H1 (cell line): Measurements from ENCODE around the gene KLF16. TPM values are rescaled to one million over a fixed set of nuclear protein-coding genes. Genes with fewer than 3 reads are reported as not detected.
"Not testable (repeated sequence)": the region's sequence is repeated elsewhere in the genome, so short reads cannot be mapped to it uniquely, and the experiment has no call there.

ENCODE experiments used
- CTCF ChIA-PET: fragments of 300-600 bp; sonication (Branson Sonifier 250); formaldehyde crosslinking; loops from one replicate; lab custom pipeline; 2021; ENCODE audit not compliant: partially characterized antibody; lab: Charles Lee
- POLR2A ChIA-PET: fragments of 300-600 bp; sonication (Branson Sonifier 250); formaldehyde crosslinking; loops from one replicate; lab custom pipeline; 2021; ENCODE audit warnings: inconsistent platforms; ENCODE audit not compliant: partially characterized antibody; lab: Charles Lee
- DNase-seq, 2 experiments: peaks; one replicate each; pipeline versions ENCODE4 v3.0.0 to v3.0.0-alpha.2; 2010 to 2022; ENCODE audit warnings: low spot score in 2 of 2, low read depth in 1 of 2, mixed read lengths in 1 of 2
- FAIRE-seq: peaks from 2 replicates; lab custom pipeline; 2011; peaks lifted over from hg19 to GRCh38; lab: Jason Lieb, UNC
- H2AFZ ChIP-seq: 2 replicates; pipeline ENCODE4 v1.8.1; 2012; ENCODE audit warnings: low read length, inconsistent platforms
- H2AK5ac ChIP-seq: 2 replicates; pipeline ENCODE4 v1.6.1; 2013; ENCODE audit warnings: low read depth, low read length
- H2BK120ac ChIP-seq: replicated peaks from 2 replicates; pipeline ENCODE3; 2013; ENCODE audit warnings: low read depth, low read length, inconsistent platforms
- H2BK12ac ChIP-seq: 2 replicates; pipeline ENCODE4 v1.6.1; 2013; ENCODE audit warnings: low read depth, low read length
- H2BK15ac ChIP-seq: 2 replicates; pipeline ENCODE4 v1.6.1; 2013; ENCODE audit warnings: low read length
- H2BK20ac ChIP-seq: 2 replicates; pipeline ENCODE4 v1.6.1; 2013; ENCODE audit warnings: low read length
- H2BK5ac ChIP-seq: 2 replicates; pipeline ENCODE4 v1.6.1; 2013; ENCODE audit warnings: low read depth, low read length
- H3K14ac ChIP-seq: 2 replicates; pipeline ENCODE4 v1.6.1; 2013; ENCODE audit warnings: inconsistent platforms; ENCODE audit not compliant: insufficient read length
- H3K18ac ChIP-seq: 2 replicates; pipeline ENCODE4 v1.6.1; 2013; ENCODE audit warnings: low read length; ENCODE audit errors: extremely low read depth
- H3K23ac ChIP-seq: 2 replicates; pipeline ENCODE4 v1.6.1; 2013; ENCODE audit warnings: inconsistent platforms; ENCODE audit not compliant: insufficient read length
- H3K23me2 ChIP-seq: 2 replicates; pipeline ENCODE4 v1.6.1; 2013; ENCODE audit warnings: low read depth, low read length
- H3K27ac ChIP-seq: 2 replicates; pipeline ENCODE4 v1.6.1; 2011; ENCODE audit warnings: low read depth, low read length, inconsistent platforms
- H3K27me3 ChIP-seq, 4 experiments: replicated peaks in 1 of 4; 1 replicate in 1 of 4; 2 replicates in 3 of 4; pipeline versions ENCODE4 v1.6.1 to v1.8.1; 2011 to 2013; ENCODE audit warnings: low read length in 3 of 4, mild to moderate bottlenecking in 3 of 4, inconsistent platforms in 2 of 4, mixed read lengths in 2 of 4, moderate library complexity in 1 of 4; ENCODE audit not compliant: control insufficient read depth in 3 of 4, insufficient read depth in 3 of 4; ENCODE audit errors: extremely low read depth in 1 of 4
- H3K36me3 ChIP-seq, 4 experiments: 2 replicates each; pipeline versions ENCODE4 v1.6.1 to v1.8.1; 2011 to 2013; ENCODE audit warnings: mild to moderate bottlenecking in 4 of 4, low read length in 3 of 4, moderate library complexity in 2 of 4, control low read depth in 1 of 4, inconsistent platforms in 1 of 4; ENCODE audit not compliant: insufficient read depth in 4 of 4, control insufficient read depth in 2 of 4
- H3K4ac ChIP-seq: replicated peaks from 2 replicates; pipeline ENCODE3; 2013; ENCODE audit warnings: low read length, low read depth, mixed read lengths, inconsistent platforms; ENCODE audit not compliant: insufficient read length
- H3K4me1 ChIP-seq, 4 experiments: replicated peaks in 1 of 4; 1 replicate in 1 of 4; 2 replicates in 3 of 4; pipeline versions ENCODE4 v1.6.1 to v1.8.1; 2011 to 2013; ENCODE audit warnings: low read length in 3 of 4, inconsistent platforms in 2 of 4, mixed read lengths in 1 of 4; ENCODE audit not compliant: insufficient read depth in 4 of 4, control insufficient read depth in 3 of 4
- H3K4me2 ChIP-seq, 2 experiments: 2 replicates each; pipeline versions ENCODE4 v1.6.1 to v1.8.1; 2011 to 2013; ENCODE audit warnings: low read depth in 2 of 2, low read length in 2 of 2, control low read depth in 1 of 2, inconsistent platforms in 1 of 2, mild to moderate bottlenecking in 1 of 2; ENCODE audit not compliant: insufficient read depth in 1 of 2
- H3K4me3 ChIP-seq, 4 experiments: fragments of 200-600, 300-600 bp in 1 of 4; sonication (generic), shearing (Covaris generic), sonication (Bioruptor Twin) in 1 of 4; 2 replicates each; pipeline versions ENCODE4 v1.5.1 to v1.8.1; 2011 to 2016; ENCODE audit warnings: low read length in 4 of 4, low read depth in 3 of 4, control low read depth in 2 of 4, inconsistent platforms in 2 of 4, mild to moderate bottlenecking in 2 of 4, mixed read lengths in 1 of 4, moderate library complexity in 1 of 4; ENCODE audit not compliant: insufficient read depth in 2 of 4; ENCODE audit errors: extremely low read depth in 1 of 4
- H3K56ac ChIP-seq: replicated peaks from 2 replicates; pipeline ENCODE3; 2013; ENCODE audit warnings: low read depth, mild to moderate bottlenecking, mixed read lengths, low read length, inconsistent platforms; ENCODE audit not compliant: insufficient read length
- H3K79me1 ChIP-seq: 2 replicates; pipeline ENCODE4 v1.6.1; 2013; ENCODE audit warnings: low read depth, low read length, control low read depth
- H3K79me2 ChIP-seq, 2 experiments: 2 replicates each; pipeline versions ENCODE4 v1.6.1 to v1.8.1; 2012 to 2013; ENCODE audit warnings: low read length in 2 of 2, mild to moderate bottlenecking in 2 of 2, inconsistent platforms in 1 of 2; ENCODE audit not compliant: insufficient read depth in 2 of 2, control insufficient read depth in 1 of 2
- H3K9ac ChIP-seq, 4 experiments: replicated peaks in 1 of 4; 1 replicate in 1 of 4; 2 replicates in 3 of 4; pipeline versions ENCODE4 v1.6.1 to v1.8.1; 2011 to 2013; ENCODE audit warnings: low read depth in 3 of 4, low read length in 3 of 4, control low read depth in 2 of 4, mild to moderate bottlenecking in 2 of 4, moderate library complexity in 2 of 4, inconsistent platforms in 1 of 4; ENCODE audit errors: extremely low read depth in 1 of 4
- H3K9me3 ChIP-seq, 2 experiments: 2 replicates each; pipeline versions ENCODE4 v1.6.1 to v1.8.1; 2012 to 2013; ENCODE audit warnings: mild to moderate bottlenecking in 2 of 2, moderate library complexity in 2 of 2, control low read depth in 1 of 2, inconsistent platforms in 1 of 2, low read depth in 1 of 2, low read length in 1 of 2, mixed read lengths in 1 of 2; ENCODE audit not compliant: insufficient read depth in 2 of 2
- H4K20me1 ChIP-seq, 2 experiments: replicated peaks in 1 of 2; 2 replicates each; pipeline versions ENCODE3 to v1.8.1; 2011 to 2013; ENCODE audit warnings: inconsistent platforms in 2 of 2, low read length in 2 of 2, mild to moderate bottlenecking in 1 of 2; ENCODE audit not compliant: insufficient read depth in 2 of 2, control insufficient read depth in 1 of 2
- H4K5ac ChIP-seq: 2 replicates; pipeline ENCODE4 v1.6.1; 2013; ENCODE audit warnings: low read length, low read depth, mixed read lengths, inconsistent platforms; ENCODE audit not compliant: insufficient read length
- H4K8ac ChIP-seq: 2 replicates; pipeline ENCODE4 v1.8.0; 2013; ENCODE audit warnings: mild to moderate bottlenecking, moderate library complexity, low read length, inconsistent platforms; ENCODE audit not compliant: insufficient read depth; ENCODE audit errors: extremely low read depth
- H4K91ac ChIP-seq: replicated peaks from 2 replicates; pipeline ENCODE3; 2013; ENCODE audit warnings: low read length, mixed read lengths, inconsistent platforms; ENCODE audit not compliant: insufficient read length
- WGBS, 2 experiments: shearing (Covaris generic) in 1 of 2; methylation state at CpG; one replicate each; pipeline versions ENCODE4 v1.1.6 to v1.1.7; 2013 to 2015; ENCODE audit warnings: low lambda C conversion rate in 2 of 2, mixed read lengths in 2 of 2, inconsistent platforms in 1 of 2, low coverage in 1 of 2, missing lambda C conversion rate in 1 of 2; ENCODE audit not compliant: insufficient replicate concordance in 2 of 2, insufficient coverage in 1 of 2, insufficient read length in 1 of 2; ENCODE audit errors: extremely low coverage in 1 of 2, missing lambda C conversion rate in 1 of 2; 5-methylcytosine and 5-hydroxymethylcytosine counted together
- polyA plus RNA-seq, 7 experiments: library from polyadenylated mRNA; depleted of rRNA in 3 of 7; stranded (reverse) in 5 of 7; unstranded in 2 of 7; fragments of >200 nt in 5 of 7; fragments of 200-250 nt in 2 of 7; gene quantifications; 1 replicate in 5 of 7; 2 replicates in 1 of 7; 4 replicates in 1 of 7; pipeline versions ENCODE4 v1.2.1 to v1.2.3, GENCODE V29; 2011 to 2013; ENCODE audit warnings: missing spikeins in 2 of 7, mixed read lengths in 2 of 7
- total RNA-seq: library from RNA; stranded (reverse); fragmentation: NEBNext Ultra II Directional; extraction: Animal tissue kit (Norgen Biotek cat#: 25700); gene quantifications from 2 replicates; pipeline ENCODE4 v1.2.1, GENCODE V29; 2021

KLF16 gene
- total and polyA plus RNA-seq, 2 of the 8 experiments (the other 6 are each of a cell fraction or from before 2014, with no cell fraction given): 14.3 to 45.9 TPM

- Histone ChIP-seq H4K20me1 (peaks cover 13 to 23% of the 10 kb centered on the region in 2 experiments), H3K79me2 (peaks cover 7 to 29% of the 10 kb centered on the region in 2 experiments; a peak in 3 of 4 replicates), H3K4me1 (peaks cover 3 to 14% (median 9%) of the 10 kb centered on the region in 4 experiments; a peak in 6 of 7 replicates), H3K79me1 (peaks cover 23% of the 10 kb centered on the region)
- not testable (repeated sequence) for H2AK5ac ChIP-seq, H3K27me3 ChIP-seq, H3K23me2 ChIP-seq, H3K4me3 ChIP-seq, H3K4me2 ChIP-seq, H2BK5ac ChIP-seq, H4K91ac ChIP-seq, H2BK120ac ChIP-seq, H2BK12ac ChIP-seq, DNase-seq, H4K5ac ChIP-seq, H3K4ac ChIP-seq, FAIRE-seq, H3K23ac ChIP-seq, H3K14ac ChIP-seq, H3K27ac ChIP-seq, H2BK15ac ChIP-seq, H3K36me3 ChIP-seq, H3K9me3 ChIP-seq, H3K18ac ChIP-seq, H3K9ac ChIP-seq, H2BK20ac ChIP-seq, H4K8ac ChIP-seq, H3K56ac ChIP-seq, H2AFZ ChIP-seq
- POLR2A ChIA-PET: interaction anchor here (0.5 to 1.2 kb wide), 3 partner anchors 12 to 464 kb away, joined by 3 to 4 read pairs (median 4); partner anchors contain the start of genes ADAT3 and SCAMP4
- 92% methylated on average over 20 of the region's 44 CpGs; no CpG with 5 or more reads in 1 of the 2 experiments for WGBS, 2 experiments
- CTCF ChIA-PET: interaction anchor here (1.3 kb wide), 1 partner anchor 49 kb away, joined by 3 read pairs; no protein-coding TSS in a partner anchor
These were observed 18.2 kb upstream of the KLF16 start for GRCh38 chr19:1881393-1882088.
